ENCODE data around the gene GULP1.

GULP1 gene

GRCh38 chr2:188256420-188256819 is 35.3 kb upstream of the GULP1 start:
- H3K4me3 ChIP-seq (ENCODE audit: low read depth, low read length): no peak overlapping the region
- DNase-seq (ENCODE audit: low read depth): no peak
- no peak for TF ChIP-seq CTCF (IDR thresholded peaks at IDR 0.05; ENCODE audit: low read depth, low read length, missing control alignments)
- in situ Hi-C loops (cut with HindIII; ENCODE audit: low sequenced_read_pairs): no loop called here

GRCh38 chr2:188265315-188265714 is 26.4 kb upstream of the GULP1 start:
- no peak for TF ChIP-seq CTCF (IDR thresholded peaks at IDR 0.05; ENCODE audit: low read depth, low read length, missing control alignments)
- DNase-seq (ENCODE audit: low read depth): no peak
- in situ Hi-C loops (cut with HindIII; ENCODE audit: low sequenced_read_pairs): no loop called here
- H3K4me3 ChIP-seq (ENCODE audit: low read depth, low read length): no peak overlapping the region

GRCh38 chr2:188267776-188268175 is 23.9 kb upstream of the GULP1 start:
- no peak for DNase-seq (ENCODE audit: low read depth)
- in situ Hi-C loops (cut with HindIII; ENCODE audit: low sequenced_read_pairs): no loop called here

GRCh38 chr2:188269004-188269403 is 22.7 kb upstream of the GULP1 start:
- TF ChIP-seq CTCF (IDR thresholded peaks at IDR 0.05; ENCODE audit: low read depth, low read length, missing control alignments): no peak
- no peak overlapping the region for H3K4me3 ChIP-seq (ENCODE audit: low read depth, low read length)
- DNase-seq (ENCODE audit: low read depth): no peak
- in situ Hi-C loops (cut with HindIII; ENCODE audit: low sequenced_read_pairs): no loop called here

More at GRCh38 chr2:188267776-188268175, 23.9 kb upstream of the GULP1 start:
- H3K4me3 ChIP-seq (ENCODE audit: low read depth, low read length): no peak overlapping the region
- TF ChIP-seq CTCF (IDR thresholded peaks at IDR 0.05; ENCODE audit: low read depth, low read length, missing control alignments): no peak

GRCh38 chr2:188272121-188272520 is 19.6 kb upstream of the GULP1 start:
- in situ Hi-C loops (cut with HindIII; ENCODE audit: low sequenced_read_pairs): no loop called here
- no peak overlapping the region for H3K4me3 ChIP-seq (ENCODE audit: low read depth, low read length)
- TF ChIP-seq CTCF (IDR thresholded peaks at IDR 0.05; ENCODE audit: low read depth, low read length, missing control alignments): no peak
- no peak for DNase-seq (ENCODE audit: low read depth)

GRCh38 chr2:188274274-188274673 is 17.4 kb upstream of the GULP1 start:
- no peak overlapping the region for H3K4me3 ChIP-seq (ENCODE audit: low read depth, low read length)
- in situ Hi-C loops (cut with HindIII; ENCODE audit: low sequenced_read_pairs): no loop called here
- DNase-seq (ENCODE audit: low read depth): no peak
- no peak for TF ChIP-seq CTCF (IDR thresholded peaks at IDR 0.05; ENCODE audit: low read depth, low read length, missing control alignments)

GRCh38 chr2:188276255-188276654 is 15.4 kb upstream of the GULP1 start:
- H3K4me3 ChIP-seq (ENCODE audit: low read depth, low read length): no peak overlapping the region
- no peak for TF ChIP-seq CTCF (IDR thresholded peaks at IDR 0.05; ENCODE audit: low read depth, low read length, missing control alignments)
- in situ Hi-C loops (cut with HindIII; ENCODE audit: low sequenced_read_pairs): no loop called here
- DNase-seq (ENCODE audit: low read depth): no peak

Measured in astrocyte of the cerebellum (primary cell).